Measurements from ENCODE around the gene HTATIP2. TPM values are rescaled to one million over a fixed set of nuclear protein-coding genes. Genes with fewer than 3 reads are reported as not detected.

HTATIP2 gene
- polyA plus RNA-seq, 2 of the 4 experiments (the other 2 are of a cell fraction): 234 to 308 TPM

DNA sequence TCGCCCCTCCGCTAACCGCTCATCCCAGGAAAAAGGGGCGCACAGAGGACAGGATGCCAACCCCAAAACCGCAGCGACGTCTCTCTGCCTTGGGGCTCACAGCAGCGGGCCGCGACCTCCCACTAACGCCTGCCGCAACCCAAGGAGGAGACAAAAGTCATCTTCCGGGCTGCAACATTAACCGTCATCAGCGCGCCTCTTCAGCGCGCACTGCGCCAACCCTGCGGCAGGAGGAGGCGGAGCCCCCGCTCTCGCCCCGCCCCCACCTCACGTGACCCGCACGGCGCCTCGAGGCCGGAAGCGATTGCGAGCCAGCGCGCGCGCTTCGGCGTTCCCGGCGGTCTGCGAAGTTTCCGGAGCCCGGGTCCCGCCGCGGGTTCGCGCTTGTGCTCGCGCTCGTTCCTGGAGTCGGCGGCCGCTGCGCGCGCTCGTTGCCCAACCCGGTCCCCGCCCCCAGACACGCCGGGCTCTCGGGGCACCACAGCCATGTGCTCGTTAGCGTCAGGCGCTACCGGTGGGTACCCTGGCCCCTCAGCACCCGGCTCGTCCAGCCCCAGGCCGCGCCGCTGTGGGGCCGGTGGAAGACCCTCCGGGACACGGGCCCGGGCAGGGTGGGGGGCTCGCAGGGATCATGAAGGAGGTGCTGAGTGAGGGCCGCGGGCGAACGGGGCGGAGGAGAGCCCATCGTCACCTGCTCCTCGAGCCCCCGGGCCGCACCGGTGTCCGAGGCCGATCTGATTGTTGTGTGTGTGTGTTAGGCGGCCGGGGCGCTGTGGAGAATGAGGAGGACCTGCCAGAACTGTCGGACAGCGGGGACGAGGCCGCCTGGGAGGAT, 24.0 kb downstream of the HTATIP2 start, which contains the start of gene PRMT3 (continued):
- TF ChIP-seq CEBPB (IDR thresholded peaks at IDR 0.05) (peak in 1 of 2 experiments; percentile 29; a peak in 1 of 4 replicates), NPAS2 (CRISPR knock-in tag; IDR thresholded peaks at IDR 0.05; ENCODE audit: borderline replicate concordance) (no peak), RCOR1 (IDR thresholded peaks at IDR 0.05; ENCODE audit: low read depth, low read length) (no peak), CBX8 (IDR thresholded peaks at IDR 0.05) (no peak), ZNF302 (CRISPR knock-in tag; IDR thresholded peaks at IDR 0.05) (no peak), HOXB5 (CRISPR knock-in tag; IDR thresholded peaks at IDR 0.05) (0 out of 2 replicates have a peak, but pooled peaks have one; percentile 50), CHD2 (IDR thresholded peaks at IDR 0.05; ENCODE audit: low read length, partially characterized antibody) (no peak), HMGXB4 (CRISPR knock-in tag; IDR thresholded peaks at IDR 0.05; ENCODE audit: borderline replicate concordance) (peak; percentile 92; the same call in 1 of the 2 replicates), ELK1 (IDR thresholded peaks at IDR 0.05; ENCODE audit: low read depth, low read length) (no peak), HOXA7 (CRISPR knock-in tag; IDR thresholded peaks at IDR 0.05) (no peak), JUNB (IDR thresholded peaks at IDR 0.05) (no peak), POLR2AphosphoS2 (conservative IDR thresholded peaks at IDR 0.05; ENCODE audit: low read length) (no peak), BHLHE40 (IDR thresholded peaks at IDR 0.05; ENCODE audit: low read depth, low read length) (peak; percentile 75), RNF2 (IDR thresholded peaks at IDR 0.05; ENCODE audit: borderline replicate concordance, low read depth) (no peak), POLR2A (IDR thresholded peaks at IDR 0.05; ENCODE audit: low read length) (peak; percentile 71), HOXB13 (CRISPR knock-in tag; IDR thresholded peaks at IDR 0.05; ENCODE audit: low read depth) (no peak), JUN (IDR thresholded peaks at IDR 0.05) (peak; percentile 89), SREBF2 (IDR thresholded peaks at IDR 0.05) (no peak), TP53 (CRISPR knock-in tag; IDR thresholded peaks at IDR 0.05) (no peak; the same call in none of the 2 replicates)
- TF ChIP-seq, protein P1, sequence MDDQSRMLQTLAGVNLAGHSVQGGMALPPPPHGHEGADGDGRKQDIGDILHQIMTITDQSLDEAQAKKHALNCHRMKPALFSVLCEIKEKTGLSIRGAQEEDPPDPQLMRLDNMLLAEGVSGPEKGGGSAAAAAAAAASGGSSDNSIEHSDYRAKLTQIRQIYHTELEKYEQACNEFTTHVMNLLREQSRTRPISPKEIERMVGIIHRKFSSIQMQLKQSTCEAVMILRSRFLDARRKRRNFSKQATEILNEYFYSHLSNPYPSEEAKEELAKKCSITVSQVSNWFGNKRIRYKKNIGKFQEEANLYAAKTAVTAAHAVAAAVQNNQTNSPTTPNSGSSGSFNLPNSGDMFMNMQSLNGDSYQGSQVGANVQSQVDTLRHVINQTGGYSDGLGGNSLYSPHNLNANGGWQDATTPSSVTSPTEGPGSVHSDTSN (IDR thresholded peaks at IDR 0.05): no peak
- TF ChIP-seq, protein P2, sequence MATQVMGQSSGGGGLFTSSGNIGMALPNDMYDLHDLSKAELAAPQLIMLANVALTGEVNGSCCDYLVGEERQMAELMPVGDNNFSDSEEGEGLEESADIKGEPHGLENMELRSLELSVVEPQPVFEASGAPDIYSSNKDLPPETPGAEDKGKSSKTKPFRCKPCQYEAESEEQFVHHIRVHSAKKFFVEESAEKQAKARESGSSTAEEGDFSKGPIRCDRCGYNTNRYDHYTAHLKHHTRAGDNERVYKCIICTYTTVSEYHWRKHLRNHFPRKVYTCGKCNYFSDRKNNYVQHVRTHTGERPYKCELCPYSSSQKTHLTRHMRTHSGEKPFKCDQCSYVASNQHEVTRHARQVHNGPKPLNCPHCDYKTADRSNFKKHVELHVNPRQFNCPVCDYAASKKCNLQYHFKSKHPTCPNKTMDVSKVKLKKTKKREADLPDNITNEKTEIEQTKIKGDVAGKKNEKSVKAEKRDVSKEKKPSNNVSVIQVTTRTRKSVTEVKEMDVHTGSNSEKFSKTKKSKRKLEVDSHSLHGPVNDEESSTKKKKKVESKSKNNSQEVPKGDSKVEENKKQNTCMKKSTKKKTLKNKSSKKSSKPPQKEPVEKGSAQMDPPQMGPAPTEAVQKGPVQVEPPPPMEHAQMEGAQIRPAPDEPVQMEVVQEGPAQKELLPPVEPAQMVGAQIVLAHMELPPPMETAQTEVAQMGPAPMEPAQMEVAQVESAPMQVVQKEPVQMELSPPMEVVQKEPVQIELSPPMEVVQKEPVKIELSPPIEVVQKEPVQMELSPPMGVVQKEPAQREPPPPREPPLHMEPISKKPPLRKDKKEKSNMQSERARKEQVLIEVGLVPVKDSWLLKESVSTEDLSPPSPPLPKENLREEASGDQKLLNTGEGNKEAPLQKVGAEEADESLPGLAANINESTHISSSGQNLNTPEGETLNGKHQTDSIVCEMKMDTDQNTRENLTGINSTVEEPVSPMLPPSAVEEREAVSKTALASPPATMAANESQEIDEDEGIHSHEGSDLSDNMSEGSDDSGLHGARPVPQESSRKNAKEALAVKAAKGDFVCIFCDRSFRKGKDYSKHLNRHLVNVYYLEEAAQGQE (IDR thresholded peaks at IDR 0.05): no peak; the same call in 1 of the 2 replicates

Measured in A549 (cell line).